Measurements from ENCODE around the gene MSRB1.

The MSRB1 gene

DNA sequence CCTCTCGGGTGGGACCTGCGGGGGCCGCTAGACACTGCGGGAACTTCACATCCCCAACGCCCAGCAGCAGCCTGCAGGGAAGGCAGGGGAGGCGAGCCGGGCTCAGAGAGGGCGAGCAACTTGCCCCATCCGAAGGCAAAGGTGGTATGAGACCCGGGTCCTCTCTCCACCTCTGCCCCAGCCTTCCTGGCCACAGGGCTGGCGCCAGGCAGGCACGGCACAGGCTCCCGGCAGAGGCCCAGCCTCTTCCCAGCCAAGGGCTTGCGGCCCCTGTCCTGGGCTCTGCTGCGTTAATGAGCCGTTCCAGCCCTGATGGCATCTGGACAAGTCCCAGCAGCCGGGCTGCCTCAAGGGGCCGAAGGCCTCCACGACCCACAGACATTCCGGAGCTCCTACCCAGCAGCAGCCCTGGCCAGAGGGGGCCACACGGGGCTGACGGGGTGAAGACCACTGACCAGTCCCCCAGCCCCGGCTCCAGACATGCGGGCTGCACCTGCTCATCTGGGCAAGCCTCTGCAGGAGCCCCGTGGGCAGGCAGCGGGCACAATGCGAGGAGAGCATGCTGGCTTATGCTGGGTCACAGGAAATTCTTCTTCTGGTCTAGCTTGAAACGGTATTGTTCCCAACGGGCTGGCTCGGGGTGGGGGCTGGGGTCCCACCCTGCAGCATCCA is 23.5 kb downstream of the MSRB1 start:
- TF ChIP-seq GATA2 (IDR thresholded peaks at IDR 0.05; ENCODE audit: low read depth, low read length) (no peak), GATA3 (IDR thresholded peaks at IDR 0.05; ENCODE audit: low read depth, low read length) (no peak)

DNA sequence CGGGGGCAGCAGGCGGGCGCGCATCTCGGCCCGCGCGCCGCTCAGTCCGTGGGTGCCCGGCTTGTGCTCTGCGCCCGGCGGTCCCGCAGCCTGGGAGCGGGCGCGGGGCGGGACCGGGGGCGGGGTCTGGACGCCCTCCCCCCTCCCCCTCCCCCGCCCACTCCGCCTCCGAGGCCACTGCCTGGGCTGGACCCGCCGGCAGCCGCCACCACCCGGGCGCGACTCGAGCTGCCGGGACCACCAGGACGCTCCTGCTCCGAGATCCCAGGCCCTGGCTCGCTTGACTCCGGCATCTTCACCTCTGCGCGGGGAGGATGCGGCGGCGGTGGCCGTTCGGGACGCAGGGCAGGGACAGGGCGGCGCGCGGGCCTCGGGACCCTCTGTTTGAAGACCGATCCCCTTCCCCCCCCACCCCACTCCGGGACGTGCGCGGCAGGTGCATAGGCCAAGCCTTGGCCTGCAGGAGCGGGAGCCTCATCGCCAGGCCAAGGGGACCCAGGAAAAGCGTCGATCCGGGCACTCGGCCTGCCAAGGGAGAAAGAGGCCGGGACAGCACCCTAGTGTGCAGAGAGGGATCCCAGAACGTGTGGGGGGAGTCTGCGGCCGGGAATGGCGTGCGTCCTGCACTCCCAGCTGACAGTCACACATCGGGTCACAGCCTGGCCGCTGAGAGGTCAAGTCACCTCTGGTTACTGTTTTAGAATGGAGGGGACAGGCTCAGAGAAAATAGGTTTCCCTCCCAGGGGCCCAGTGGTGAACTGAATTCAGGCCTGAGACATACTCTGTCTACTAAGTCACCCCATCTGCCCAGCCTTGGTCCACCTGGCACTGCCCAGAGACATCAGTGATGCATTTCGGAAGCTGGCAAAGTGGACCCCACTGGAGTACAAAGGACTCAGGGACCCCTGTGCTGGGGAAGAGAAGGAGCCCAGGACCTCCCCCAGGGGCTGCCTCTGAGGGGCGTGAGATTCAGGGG is 24.4 kb downstream of the MSRB1 start, which contains the start of gene HS3ST6:
TSS of gene HS3ST6 (minus strand) at position 65 of the 976 bp plus-strand sequence. CDS start 92 bp downstream, outside the sequence.
- no peak for TF ChIP-seq GATA3 (IDR thresholded peaks at IDR 0.05; ENCODE audit: low read depth, low read length)
- no peak for TF ChIP-seq GATA2 (IDR thresholded peaks at IDR 0.05; ENCODE audit: low read depth, low read length)

DNA sequence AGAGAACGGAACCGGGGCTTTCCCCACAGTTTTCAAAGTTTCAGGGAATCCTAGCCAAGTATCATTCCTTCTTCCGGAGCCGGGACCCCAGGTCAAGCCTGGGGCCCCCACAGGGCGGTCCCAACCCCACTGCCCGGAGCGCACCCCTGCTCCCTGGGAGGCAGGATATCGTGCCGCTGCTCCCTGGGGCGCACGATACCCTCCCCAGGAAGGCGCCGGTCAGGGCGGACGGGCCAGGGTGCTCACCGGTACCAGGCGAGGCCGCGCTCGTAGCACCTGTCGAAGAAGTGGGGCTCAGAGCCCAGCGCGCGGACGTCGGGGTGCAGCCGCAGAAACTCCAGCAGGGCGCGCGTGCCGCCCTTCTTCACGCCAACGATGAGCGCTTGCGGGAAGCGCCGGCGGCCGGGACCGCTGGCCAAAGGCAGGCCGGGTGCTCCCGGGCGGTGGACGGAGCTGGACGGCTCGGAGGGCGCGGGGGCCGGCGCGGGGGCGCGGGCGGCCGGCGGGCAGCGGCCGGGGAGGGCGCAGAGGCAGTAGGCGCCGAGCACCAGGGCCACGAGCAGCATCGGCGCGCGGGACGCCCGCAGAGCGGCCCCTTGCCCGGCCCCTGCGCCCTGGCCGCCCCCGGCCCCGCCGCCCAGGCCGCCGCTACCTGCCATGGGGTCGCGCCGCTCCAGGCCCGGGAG is 25.2 kb downstream of the MSRB1 start:
- no peak for TF ChIP-seq GATA2 (IDR thresholded peaks at IDR 0.05; ENCODE audit: low read depth, low read length)
- TF ChIP-seq GATA3 (IDR thresholded peaks at IDR 0.05; ENCODE audit: low read depth, low read length): no peak

DNA sequence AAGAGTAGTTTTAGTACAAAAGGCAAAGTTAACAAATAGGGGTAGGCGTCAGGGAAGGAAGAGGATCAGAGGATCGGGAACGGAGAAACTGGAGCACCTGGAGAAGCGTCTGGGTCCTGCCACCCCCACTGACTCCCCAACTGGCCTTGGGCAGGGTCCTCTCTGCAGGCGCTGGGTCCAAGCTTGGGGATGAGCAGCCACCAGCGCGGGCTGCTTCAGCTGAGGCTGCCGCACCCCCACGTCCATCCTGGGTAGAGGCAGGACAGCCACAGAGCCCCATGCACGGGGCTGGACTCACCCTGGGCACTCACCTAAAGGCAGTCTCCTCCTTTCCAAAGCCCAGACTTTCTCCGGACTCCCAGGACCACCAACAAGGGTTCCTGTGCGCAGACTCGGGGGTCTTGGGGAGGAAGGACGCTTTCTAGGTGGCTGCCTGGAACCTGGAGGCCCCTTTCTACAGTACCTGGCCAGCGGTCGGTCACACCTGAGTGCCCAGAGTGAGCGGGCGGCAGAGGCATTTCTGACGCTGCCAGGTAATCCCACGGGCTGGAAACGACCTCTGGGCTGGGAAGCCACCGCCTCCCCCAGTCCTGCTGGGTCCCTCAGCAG is 25.8 kb downstream of the MSRB1 start:
- TF ChIP-seq GATA3 (IDR thresholded peaks at IDR 0.05; ENCODE audit: low read depth, low read length): no peak
- TF ChIP-seq GATA2 (IDR thresholded peaks at IDR 0.05; ENCODE audit: low read depth, low read length): no peak

DNA sequence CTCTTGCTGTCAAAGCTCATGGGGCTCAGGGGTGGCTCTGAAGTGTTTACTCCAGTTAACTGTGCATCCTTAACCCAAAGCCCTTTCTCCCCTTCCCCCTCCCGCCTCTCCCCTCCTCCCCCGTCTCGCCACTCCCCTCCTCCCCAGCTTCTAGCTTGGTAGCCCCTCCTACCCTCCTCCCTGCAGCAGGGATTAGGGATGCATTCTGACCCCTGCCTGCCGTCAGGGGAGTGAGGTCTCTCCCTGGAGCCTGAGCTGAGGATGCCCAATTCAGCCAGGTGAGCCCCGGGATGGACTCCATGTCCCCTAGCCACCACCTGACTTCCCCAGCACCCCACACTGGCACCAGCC is 26.4 kb downstream of the MSRB1 start:
- TF ChIP-seq GATA3 (IDR thresholded peaks at IDR 0.05; ENCODE audit: low read depth, low read length): no peak
- TF ChIP-seq GATA2 (IDR thresholded peaks at IDR 0.05; ENCODE audit: low read depth, low read length): no peak

DNA sequence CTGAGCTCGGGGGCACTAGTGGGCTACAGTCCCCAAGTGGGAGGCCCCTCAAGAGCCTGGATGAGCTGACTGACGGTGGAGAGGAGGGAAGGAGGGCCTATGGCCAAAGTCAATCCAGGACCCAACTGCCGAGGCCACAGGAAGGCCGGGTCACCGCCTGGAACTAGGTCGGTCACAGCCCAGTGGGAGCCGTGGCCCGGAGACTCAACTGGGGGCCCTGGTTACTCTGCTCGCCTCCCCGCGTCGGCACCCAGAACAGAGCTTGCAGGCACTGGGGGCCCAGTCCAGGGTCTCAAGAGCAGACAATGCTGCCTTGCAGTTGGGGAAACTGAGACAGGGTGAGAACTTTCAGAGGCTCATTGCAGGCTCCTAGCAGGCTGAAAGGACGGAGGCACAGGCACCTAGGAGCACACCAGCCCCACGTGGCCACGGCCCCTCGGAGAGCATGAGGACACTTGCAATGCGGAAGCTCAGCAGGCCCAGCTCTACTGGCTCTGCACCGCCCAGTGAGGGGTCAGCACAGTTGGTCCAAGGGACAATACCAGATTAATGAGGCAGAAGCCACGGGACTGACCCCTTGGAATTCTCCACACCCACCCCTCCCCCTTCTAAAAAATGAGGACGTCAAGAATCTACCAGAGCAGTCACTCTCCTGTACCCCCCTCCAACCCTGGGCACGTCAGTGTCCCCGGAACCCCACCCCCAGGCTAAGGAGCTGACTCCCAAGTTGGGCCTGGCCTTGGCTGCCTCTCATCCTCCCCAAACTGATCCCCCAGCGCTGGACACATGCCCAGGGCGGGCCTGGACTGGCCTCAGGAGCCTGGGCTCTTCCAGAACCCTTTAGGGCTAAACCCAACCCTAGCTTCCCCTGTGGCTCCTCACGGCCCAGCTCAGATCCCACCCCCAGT is 27.0 kb downstream of the MSRB1 start:
- TF ChIP-seq GATA3 (IDR thresholded peaks at IDR 0.05; ENCODE audit: low read depth, low read length): no peak
- no peak for TF ChIP-seq GATA2 (IDR thresholded peaks at IDR 0.05; ENCODE audit: low read depth, low read length)

DNA sequence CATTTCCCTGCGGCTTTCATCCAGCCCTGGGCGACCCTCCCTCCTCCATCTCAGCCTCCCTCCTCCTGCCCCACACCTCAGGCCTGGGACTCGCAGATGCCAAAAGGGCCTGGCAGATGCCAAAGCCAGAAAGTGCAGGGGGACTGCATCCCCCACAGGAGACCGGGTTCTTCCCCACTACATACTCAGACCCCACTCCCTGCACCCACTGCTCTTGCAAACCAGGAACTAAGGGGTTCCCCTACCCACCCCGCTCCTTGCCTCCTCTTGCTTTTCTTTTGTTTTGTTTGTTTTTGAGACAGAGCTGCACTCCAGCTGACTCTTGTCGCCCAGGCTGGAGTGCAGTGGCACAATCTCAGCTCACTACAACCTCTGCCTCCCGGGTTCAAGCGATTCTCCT is 28.0 kb downstream of the MSRB1 start:
- no peak for TF ChIP-seq GATA3 (IDR thresholded peaks at IDR 0.05; ENCODE audit: low read depth, low read length)
- TF ChIP-seq GATA2 (IDR thresholded peaks at IDR 0.05; ENCODE audit: low read depth, low read length): no peak

DNA sequence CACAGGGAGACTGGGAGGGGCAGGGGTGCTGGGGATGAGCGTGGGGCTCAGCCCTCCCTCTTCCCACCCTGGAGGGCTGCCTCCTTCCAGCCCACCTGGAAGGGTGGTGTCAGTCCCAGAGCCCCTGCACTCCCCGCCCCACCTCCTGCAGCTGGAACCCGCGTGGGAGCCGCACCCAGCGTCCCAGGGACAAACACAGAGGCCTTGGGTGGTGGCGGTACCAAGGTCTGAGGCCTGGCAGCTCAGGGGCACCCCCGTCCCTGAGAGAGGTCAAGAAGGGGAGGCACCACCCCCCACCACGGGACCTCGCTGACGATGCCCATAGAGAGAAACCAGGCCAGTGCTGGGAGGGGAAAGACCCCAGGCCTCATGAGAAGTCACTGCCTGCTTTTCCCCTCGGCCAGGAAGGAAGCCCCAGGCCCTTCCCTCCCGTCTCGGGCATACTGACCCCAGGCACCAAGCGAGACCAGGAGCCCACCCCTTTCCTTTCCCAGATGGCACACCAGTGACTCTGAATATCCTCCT is 28.9 kb downstream of the MSRB1 start:
- TF ChIP-seq GATA3 (IDR thresholded peaks at IDR 0.05; ENCODE audit: low read depth, low read length) (no peak), GATA2 (IDR thresholded peaks at IDR 0.05; ENCODE audit: low read depth, low read length) (no peak)

DNA sequence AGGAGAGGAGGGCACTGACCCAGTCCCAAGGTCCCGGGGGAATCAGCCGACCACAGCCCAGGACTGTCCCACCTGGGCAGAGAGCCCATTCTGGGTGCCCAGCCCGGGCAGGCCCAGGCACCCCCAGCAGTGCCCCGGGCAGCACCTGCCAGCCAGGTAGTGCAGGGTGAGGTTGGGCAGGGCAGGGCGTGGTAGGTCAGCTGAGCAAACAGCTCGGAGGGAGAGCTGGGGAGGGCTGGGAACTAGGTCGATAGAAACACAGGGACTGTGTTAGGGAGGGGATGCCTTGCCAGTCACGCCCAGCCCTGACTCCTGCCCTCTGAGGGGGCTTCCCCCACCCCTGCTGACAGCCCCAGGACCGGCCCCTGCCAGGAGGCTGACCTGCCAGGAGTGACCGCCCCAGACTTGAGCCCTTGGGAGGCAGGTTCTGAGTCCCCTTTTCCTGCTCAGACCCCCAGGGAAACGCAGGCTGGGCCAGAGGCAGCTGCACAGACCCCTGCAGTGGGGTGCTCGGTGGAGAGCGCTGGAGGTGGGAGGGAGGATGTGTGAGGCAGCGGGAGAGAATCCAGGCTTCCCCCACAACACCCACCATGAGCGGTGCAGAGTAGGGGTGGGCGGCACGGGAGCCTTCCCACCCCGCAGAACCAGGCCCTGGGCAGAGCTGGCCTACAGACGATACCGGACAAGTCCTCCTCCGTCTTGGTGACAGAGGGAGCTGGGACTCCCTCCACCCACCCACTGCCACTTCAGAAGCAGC is 29.5 kb downstream of the MSRB1 start:
- no peak for TF ChIP-seq GATA2 (IDR thresholded peaks at IDR 0.05; ENCODE audit: low read depth, low read length)
- no peak for TF ChIP-seq GATA3 (IDR thresholded peaks at IDR 0.05; ENCODE audit: low read depth, low read length)

DNA sequence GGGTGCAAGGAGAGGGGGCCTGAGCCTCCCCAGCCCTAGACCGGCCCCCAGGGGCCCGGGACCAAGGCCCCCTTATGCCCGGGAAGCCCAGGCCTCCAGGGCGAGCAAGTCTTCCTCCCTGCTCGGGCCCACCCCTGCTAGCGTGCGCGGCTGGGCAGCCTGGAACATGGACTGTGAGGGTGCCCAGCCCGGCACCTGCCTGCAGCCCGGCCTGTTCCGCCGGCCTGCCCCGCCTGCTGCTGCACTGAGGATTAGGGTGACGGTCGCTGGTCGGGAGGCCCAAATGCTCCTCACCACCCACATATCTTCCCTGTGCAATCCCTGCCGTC is 30.8 kb downstream of the MSRB1 start:
- TF ChIP-seq GATA3 (IDR thresholded peaks at IDR 0.05; ENCODE audit: low read depth, low read length) (no peak), GATA2 (IDR thresholded peaks at IDR 0.05; ENCODE audit: low read depth, low read length) (no peak)

DNA sequence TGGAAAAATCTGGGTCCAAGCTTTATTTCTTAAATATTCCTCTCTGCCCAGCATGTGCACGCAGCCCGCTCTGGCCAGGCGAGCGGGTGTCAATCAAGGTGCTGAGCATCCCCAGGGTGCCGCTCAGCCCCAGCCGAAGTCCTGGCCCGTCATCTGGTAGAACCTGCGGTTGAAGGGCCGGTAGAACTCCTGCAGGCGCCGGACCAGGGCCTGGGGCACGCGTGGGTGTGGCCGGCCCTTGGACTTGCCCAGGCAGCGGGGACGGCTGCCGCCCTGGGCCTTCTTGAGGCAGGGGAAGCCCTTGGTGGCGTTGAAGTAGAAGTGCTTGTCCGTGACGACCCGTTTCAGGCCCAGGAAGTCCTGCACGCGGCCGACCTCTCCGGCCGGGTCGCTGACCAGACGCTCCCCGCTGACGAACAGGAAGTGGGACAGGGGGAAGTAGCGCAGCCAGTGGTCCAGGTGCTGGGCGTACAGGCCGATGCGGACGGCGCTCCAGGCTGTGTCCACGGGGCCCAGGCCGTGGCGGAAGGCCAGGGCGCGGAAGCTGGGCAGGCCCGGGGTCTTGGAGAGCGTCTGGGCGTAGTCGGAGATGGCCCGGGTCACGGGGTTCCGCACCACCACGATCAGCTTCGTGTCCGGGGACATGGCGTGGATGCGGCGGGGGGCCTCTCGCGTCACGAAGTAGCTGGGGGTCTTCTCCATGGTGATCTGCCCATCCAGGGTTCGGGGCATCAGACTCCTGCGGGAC is 31.4 kb downstream of the MSRB1 start:
- no peak for TF ChIP-seq GATA2 (IDR thresholded peaks at IDR 0.05; ENCODE audit: low read depth, low read length)
- TF ChIP-seq GATA3 (IDR thresholded peaks at IDR 0.05; ENCODE audit: low read depth, low read length): no peak

All from SH-SY5Y (cell line).